GM23338 (cell line): Measurements from ENCODE around the gene ABCC10. TPM values are rescaled to one million over a fixed set of nuclear protein-coding genes. Genes with fewer than 3 reads are reported as not detected.

Experiments
- ATAC-seq: fragments of 200-7000 bp; cut with Tn5 transposase; 3 replicates; pipeline ENCODE4 v1.9.1; 2020
- DNase-seq: peaks from one replicate; pipeline ENCODE4 v3.0.0-alpha.2; 2015; ENCODE audit warnings: low spot score
- H2AFZ ChIP-seq: fragments of 200-600 bp; sonication (generic); 2 replicates; pipeline ENCODE4 v1.8.0; 2016; ENCODE audit warnings: antibody characterized with exemption, mild to moderate bottlenecking, moderate library complexity
- H3F3A ChIP-seq: fragments of 200-600 bp; sonication (generic); replicated peaks from 2 replicates; pipeline ENCODE4 v1.8.0; 2017; ENCODE audit warnings: antibody characterized with exemption, mixed run types, low read depth
- H3K27ac ChIP-seq: fragments of 200-600 bp; sonication (generic); 2 replicates; pipeline ENCODE4 v1.6.1; 2016; ENCODE audit warnings: low read depth
- H3K27me3 ChIP-seq: fragments of 200-600 bp; sonication (generic); 2 replicates; pipeline ENCODE4 v1.8.0; 2016; ENCODE audit warnings: mild to moderate bottlenecking, mixed run types, moderate library complexity; ENCODE audit not compliant: insufficient read depth
- H3K36me3 ChIP-seq: fragments of 200-600 bp; sonication (generic); 2 replicates; pipeline ENCODE4 v1.8.0; 2016; ENCODE audit warnings: mild to moderate bottlenecking; ENCODE audit not compliant: insufficient read depth
- H3K4me1 ChIP-seq: fragments of 200-600 bp; sonication (generic); 2 replicates; pipeline ENCODE4 v1.8.0; 2016; ENCODE audit warnings: mild to moderate bottlenecking, moderate library complexity; ENCODE audit not compliant: insufficient read depth
- H3K4me2 ChIP-seq: fragments of 200-600 bp; sonication (generic); 2 replicates; pipeline ENCODE4 v1.7.1; 2017; ENCODE audit warnings: mixed run types
- H3K4me3 ChIP-seq: fragments of 200-600 bp; sonication (generic); 2 replicates; pipeline ENCODE4 v1.6.1; 2016; ENCODE audit warnings: mixed run types
- H3K79me2 ChIP-seq: fragments of 200-600 bp; sonication (generic); replicated peaks from 2 replicates; pipeline ENCODE4 v1.8.0; 2017; ENCODE audit warnings: mild to moderate bottlenecking; ENCODE audit not compliant: insufficient read depth
- H3K9me2 ChIP-seq: fragments of 200-600 bp; sonication (generic); 2 replicates; pipeline ENCODE4 v1.8.0; 2017; ENCODE audit not compliant: insufficient read depth
- H4K20me1 ChIP-seq: fragments of 200-600 bp; sonication (generic); replicated peaks from 2 replicates; pipeline ENCODE4 v1.8.0; 2017; ENCODE audit warnings: mild to moderate bottlenecking; ENCODE audit not compliant: insufficient read depth
- H3K27ac Mint-ChIP-seq: 2 replicates; pipeline ENCODE4 v1.8.0; 2020; ENCODE audit warnings: inconsistent platforms, mild to moderate bottlenecking, moderate library complexity, mixed read lengths
- H3K27me3 Mint-ChIP-seq: 3 replicates; pipeline ENCODE4 v1.8.0; 2022; ENCODE audit warnings: low read depth, mild to moderate bottlenecking, moderate library complexity, mixed read lengths, inconsistent platforms; ENCODE audit not compliant: insufficient read depth, poor library complexity
- H3K36me3 Mint-ChIP-seq: 3 replicates; pipeline ENCODE4 v1.8.0; 2021; ENCODE audit warnings: low read depth, mild to moderate bottlenecking, inconsistent platforms, moderate library complexity, mixed read lengths
- H3K4me1 Mint-ChIP-seq: 3 replicates; pipeline ENCODE4 v1.8.0; 2020; ENCODE audit warnings: mild to moderate bottlenecking, inconsistent platforms, mixed read lengths
- H3K4me3 Mint-ChIP-seq: 3 replicates; pipeline ENCODE4 v1.8.0; 2021; ENCODE audit warnings: moderate library complexity, mild to moderate bottlenecking, inconsistent platforms, mixed read lengths
- H3K9me3 Mint-ChIP-seq: 3 replicates; pipeline ENCODE4 v1.8.0; 2020; ENCODE audit warnings: moderate library complexity, mild to moderate bottlenecking, inconsistent platforms, mixed read lengths
- CREB1 ChIP-seq: fragments of 250-450 bp; sonication (Bioruptor Pico); IDR thresholded peaks from 2 replicates; pipeline ENCODE4 v1.5.0; 2020; ENCODE audit warnings: low read depth, mild to moderate bottlenecking, moderate library complexity
- EZH2phosphoT487 ChIP-seq: fragments of 200-600 bp; sonication (generic); IDR thresholded peaks from one replicate; pipeline ENCODE4 v1.8.1; 2018; ENCODE audit warnings: antibody characterized with exemption; ENCODE audit not compliant: unreplicated experiment
- JUNB ChIP-seq: IDR thresholded peaks from one replicate; pipeline ENCODE4 v1.6.1; 2016; ENCODE audit warnings: antibody characterized with exemption; ENCODE audit not compliant: unreplicated experiment
- POLR2AphosphoS5 ChIP-seq: IDR thresholded peaks from 2 replicates; pipeline ENCODE4 v1.6.1; 2016; ENCODE audit warnings: antibody characterized with exemption, low read depth
- STAT1 ChIP-seq: IDR thresholded peaks from one replicate; pipeline ENCODE4 v1.6.1; 2016; ENCODE audit warnings: antibody characterized with exemption; ENCODE audit not compliant: unreplicated experiment
- ZNF114 ChIP-seq: fragments of 250-450 bp; sonication (Bioruptor Pico); IDR thresholded peaks from 2 replicates; pipeline ENCODE4 v1.5.0; 2020; ENCODE audit warnings: mild to moderate bottlenecking, moderate library complexity
- polyA plus RNA-seq: library from polyadenylated mRNA; unstranded; fragments of >200 nt; fragmentation: Nextera tagmentation; extraction: Ambion mirVana; gene quantifications from 2 replicates; pipeline ENCODE4 v1.2.1, GENCODE V29; 2016
- total RNA-seq: library from RNA; depleted of rRNA; stranded (reverse); fragments of >200 nt; shearing (Covaris generic); gene quantifications from 2 replicates; pipeline ENCODE4 v1.2.3, GENCODE V29; 2014
- TF ChIP-seq, protein P1 (sequence below): fragments of 250-450 bp; sonication (Bioruptor Pico); IDR thresholded peaks from 2 replicates; pipeline ENCODE4 v1.5.0; 2020; ENCODE audit warnings: mild to moderate bottlenecking, moderate library complexity
- TF ChIP-seq, protein P2 (sequence below), 2 experiments: fragments of 200-600 bp in 1 of 2; sonication (generic) in 1 of 2; conservative IDR thresholded peaks; 2 replicates each; pipeline versions ENCODE4 v1.5.1 to v1.6.1; 2016 to 2017; ENCODE audit warnings: antibody characterized with exemption in 2 of 2, low read depth in 2 of 2, mild to moderate bottlenecking in 2 of 2, moderate library complexity in 1 of 2
- TF ChIP-seq, protein P3 (sequence below): IDR thresholded peaks from 2 replicates; pipeline ENCODE4 v1.6.1; 2016; ENCODE audit warnings: antibody characterized with exemption

Gene ABCC10
- total and polyA plus RNA-seq, 2 experiments from 2014 or later, result 16.9 to 17.5 TPM

DNA sequence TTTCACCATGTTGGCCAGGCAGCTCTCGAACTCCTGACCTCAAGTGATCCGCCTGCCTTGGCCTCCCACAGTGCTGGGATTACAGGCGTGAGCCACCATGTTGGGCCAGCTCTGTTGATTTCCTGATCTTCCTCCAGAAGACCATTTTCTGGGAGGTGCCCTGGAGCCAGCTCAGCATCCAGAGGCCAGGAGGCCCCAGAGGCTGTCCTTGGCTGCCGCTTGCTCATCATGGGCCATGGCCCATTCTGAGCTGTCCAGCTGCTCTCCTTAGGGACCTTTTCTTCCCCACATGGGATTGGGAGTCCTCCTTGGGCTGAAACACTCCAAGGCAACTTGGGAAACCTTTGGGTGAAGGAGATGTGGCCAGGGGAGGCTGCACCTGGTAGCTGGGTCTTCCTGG is 67.4 kb downstream of the ABCC10 start (continued):
- TF ChIP-seq, protein P1, sequence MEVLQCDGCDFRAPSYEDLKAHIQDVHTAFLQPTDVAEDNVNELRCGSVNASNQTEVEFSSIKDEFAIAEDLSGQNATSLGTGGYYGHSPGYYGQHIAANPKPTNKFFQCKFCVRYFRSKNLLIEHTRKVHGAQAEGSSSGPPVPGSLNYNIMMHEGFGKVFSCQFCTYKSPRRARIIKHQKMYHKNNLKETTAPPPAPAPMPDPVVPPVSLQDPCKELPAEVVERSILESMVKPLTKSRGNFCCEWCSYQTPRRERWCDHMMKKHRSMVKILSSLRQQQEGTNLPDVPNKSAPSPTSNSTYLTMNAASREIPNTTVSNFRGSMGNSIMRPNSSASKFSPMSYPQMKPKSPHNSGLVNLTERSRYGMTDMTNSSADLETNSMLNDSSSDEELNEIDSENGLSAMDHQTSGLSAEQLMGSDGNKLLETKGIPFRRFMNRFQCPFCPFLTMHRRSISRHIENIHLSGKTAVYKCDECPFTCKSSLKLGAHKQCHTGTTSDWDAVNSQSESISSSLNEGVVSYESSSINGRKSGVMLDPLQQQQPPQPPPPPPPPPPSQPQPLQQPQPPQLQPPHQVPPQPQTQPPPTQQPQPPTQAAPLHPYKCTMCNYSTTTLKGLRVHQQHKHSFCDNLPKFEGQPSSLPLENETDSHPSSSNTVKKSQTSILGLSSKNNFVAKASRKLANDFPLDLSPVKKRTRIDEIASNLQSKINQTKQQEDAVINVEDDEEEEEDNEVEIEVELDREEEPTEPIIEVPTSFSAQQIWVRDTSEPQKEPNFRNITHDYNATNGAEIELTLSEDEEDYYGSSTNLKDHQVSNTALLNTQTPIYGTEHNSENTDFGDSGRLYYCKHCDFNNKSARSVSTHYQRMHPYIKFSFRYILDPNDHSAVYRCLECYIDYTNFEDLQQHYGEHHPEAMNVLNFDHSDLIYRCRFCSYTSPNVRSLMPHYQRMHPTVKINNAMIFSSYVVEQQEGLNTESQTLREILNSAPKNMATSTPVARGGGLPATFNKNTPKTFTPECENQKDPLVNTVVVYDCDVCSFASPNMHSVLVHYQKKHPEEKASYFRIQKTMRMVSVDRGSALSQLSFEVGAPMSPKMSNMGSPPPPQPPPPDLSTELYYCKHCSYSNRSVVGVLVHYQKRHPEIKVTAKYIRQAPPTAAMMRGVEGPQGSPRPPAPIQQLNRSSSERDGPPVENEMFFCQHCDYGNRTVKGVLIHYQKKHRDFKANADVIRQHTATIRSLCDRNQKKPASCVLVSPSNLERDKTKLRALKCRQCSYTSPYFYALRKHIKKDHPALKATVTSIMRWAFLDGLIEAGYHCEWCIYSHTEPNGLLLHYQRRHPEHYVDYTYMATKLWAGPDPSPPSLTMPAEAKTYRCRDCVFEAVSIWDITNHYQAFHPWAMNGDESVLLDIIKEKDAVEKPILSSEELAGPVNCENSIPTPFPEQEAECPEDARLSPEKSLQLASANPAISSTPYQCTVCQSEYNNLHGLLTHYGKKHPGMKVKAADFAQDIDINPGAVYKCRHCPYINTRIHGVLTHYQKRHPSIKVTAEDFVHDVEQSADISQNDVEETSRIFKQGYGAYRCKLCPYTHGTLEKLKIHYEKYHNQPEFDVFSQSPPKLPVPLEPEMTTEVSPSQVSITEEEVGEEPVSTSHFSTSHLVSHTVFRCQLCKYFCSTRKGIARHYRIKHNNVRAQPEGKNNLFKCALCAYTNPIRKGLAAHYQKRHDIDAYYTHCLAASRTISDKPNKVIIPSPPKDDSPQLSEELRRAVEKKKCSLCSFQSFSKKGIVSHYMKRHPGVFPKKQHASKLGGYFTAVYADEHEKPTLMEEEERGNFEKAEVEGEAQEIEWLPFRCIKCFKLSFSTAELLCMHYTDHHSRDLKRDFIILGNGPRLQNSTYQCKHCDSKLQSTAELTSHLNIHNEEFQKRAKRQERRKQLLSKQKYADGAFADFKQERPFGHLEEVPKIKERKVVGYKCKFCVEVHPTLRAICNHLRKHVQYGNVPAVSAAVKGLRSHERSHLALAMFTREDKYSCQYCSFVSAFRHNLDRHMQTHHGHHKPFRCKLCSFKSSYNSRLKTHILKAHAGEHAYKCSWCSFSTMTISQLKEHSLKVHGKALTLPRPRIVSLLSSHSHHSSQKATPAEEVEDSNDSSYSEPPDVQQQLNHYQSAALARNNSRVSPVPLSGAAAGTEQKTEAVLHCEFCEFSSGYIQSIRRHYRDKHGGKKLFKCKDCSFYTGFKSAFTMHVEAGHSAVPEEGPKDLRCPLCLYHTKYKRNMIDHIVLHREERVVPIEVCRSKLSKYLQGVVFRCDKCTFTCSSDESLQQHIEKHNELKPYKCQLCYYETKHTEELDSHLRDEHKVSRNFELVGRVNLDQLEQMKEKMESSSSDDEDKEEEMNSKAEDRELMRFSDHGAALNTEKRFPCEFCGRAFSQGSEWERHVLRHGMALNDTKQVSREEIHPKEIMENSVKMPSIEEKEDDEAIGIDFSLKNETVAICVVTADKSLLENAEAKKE (CRISPR knock-in tag), result no peak
- TF ChIP-seq ZNF114 (CRISPR knock-in tag) (no peak), JUNB (no peak), EZH2phosphoT487 (no peak), STAT1 (no peak), POLR2AphosphoS5 (no peak), CREB1 (CRISPR knock-in tag) (no peak)

DNA sequence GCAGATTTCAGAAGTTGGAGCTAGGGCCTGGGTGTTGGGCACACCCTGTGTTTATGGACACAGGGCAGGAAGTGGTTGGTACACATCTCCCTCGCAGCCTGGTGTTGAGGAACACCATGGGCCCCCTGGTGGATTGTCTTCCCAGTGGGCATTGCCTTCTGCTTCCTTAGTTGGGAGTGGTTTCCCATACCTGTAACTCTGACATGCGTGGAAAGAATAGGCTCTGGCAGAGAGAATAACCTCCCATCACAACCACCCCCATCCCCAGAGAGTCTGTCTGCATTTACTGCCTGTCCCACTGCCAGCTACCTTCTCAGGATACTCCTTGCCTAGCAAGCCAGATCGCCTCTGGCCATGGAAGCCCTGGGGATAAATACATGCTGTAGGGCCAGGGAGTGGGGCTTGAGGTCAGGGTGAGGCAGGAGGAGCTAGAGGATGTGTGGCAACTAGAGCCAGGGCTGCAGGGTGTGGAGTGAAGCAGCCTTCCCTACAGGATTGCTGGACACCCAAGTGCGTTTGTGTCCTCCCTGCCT is 68.1 kb downstream of the ABCC10 start:
- peaks cover 8% of the 10 kb centered on the region for H4K20me1 ChIP-seq
- peaks cover 16% of the 10 kb centered on the region for H3K4me1 ChIP-seq
- no peaks in the 10 kb centered on the region for H3K9me3 Mint-ChIP-seq
- H3K4me3 Mint-ChIP-seq, result no peak overlapping the region; the same call in 2 of the 3 replicates
- H2AFZ ChIP-seq, result no peak overlapping the region
- H3F3A ChIP-seq, result no peaks in the 10 kb centered on the region
- TF ChIP-seq STAT1 (no peak), POLR2AphosphoS5 (no peak), ZNF114 (CRISPR knock-in tag) (no peak)
- TF ChIP-seq, protein P2, sequence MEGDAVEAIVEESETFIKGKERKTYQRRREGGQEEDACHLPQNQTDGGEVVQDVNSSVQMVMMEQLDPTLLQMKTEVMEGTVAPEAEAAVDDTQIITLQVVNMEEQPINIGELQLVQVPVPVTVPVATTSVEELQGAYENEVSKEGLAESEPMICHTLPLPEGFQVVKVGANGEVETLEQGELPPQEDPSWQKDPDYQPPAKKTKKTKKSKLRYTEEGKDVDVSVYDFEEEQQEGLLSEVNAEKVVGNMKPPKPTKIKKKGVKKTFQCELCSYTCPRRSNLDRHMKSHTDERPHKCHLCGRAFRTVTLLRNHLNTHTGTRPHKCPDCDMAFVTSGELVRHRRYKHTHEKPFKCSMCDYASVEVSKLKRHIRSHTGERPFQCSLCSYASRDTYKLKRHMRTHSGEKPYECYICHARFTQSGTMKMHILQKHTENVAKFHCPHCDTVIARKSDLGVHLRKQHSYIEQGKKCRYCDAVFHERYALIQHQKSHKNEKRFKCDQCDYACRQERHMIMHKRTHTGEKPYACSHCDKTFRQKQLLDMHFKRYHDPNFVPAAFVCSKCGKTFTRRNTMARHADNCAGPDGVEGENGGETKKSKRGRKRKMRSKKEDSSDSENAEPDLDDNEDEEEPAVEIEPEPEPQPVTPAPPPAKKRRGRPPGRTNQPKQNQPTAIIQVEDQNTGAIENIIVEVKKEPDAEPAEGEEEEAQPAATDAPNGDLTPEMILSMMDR (conservative IDR thresholded peaks at IDR 0.05; ENCODE audit: low read depth in 2 of 2), result peak in 1 of 2 experiments; percentile 39; a peak in 2 of 4 replicates
- TF ChIP-seq, protein P3, sequence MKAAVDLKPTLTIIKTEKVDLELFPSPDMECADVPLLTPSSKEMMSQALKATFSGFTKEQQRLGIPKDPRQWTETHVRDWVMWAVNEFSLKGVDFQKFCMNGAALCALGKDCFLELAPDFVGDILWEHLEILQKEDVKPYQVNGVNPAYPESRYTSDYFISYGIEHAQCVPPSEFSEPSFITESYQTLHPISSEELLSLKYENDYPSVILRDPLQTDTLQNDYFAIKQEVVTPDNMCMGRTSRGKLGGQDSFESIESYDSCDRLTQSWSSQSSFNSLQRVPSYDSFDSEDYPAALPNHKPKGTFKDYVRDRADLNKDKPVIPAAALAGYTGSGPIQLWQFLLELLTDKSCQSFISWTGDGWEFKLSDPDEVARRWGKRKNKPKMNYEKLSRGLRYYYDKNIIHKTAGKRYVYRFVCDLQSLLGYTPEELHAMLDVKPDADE, result no peak
- H3K9me2 ChIP-seq, result no peaks in the 10 kb centered on the region
- peaks cover 6% of the 10 kb centered on the region for H3K27me3 Mint-ChIP-seq
- H3K4me1 Mint-ChIP-seq, result peaks cover 29% of the 10 kb centered on the region
- peak overlapping the region; percentile 91 for H3K27ac Mint-ChIP-seq
- DNase-seq, result no peak
- no peaks in the 10 kb centered on the region for H3K27me3 ChIP-seq
- peaks cover 31% of the 10 kb centered on the region for H3K79me2 ChIP-seq
- H3K27ac ChIP-seq, result peak overlapping the region; percentile 59; the same call in 1 of the 2 replicates
- H3K36me3 Mint-ChIP-seq, result peaks cover 23% of the 10 kb centered on the region
- peaks cover 2% of the 10 kb centered on the region; the same call in 1 of the 2 replicates for H3K36me3 ChIP-seq
- H3K4me2 ChIP-seq, result peak overlapping the region; percentile 48; the same call in 1 of the 2 replicates
- peak; percentile 7; the same call in 2 of the 3 replicates for ATAC-seq
- H3K4me3 ChIP-seq, result no peak overlapping the region
